OCI-LY7 (cell line): Measurements from ENCODE around the gene SCLY.

Experiments
- EZH2phosphoT487 ChIP-seq: fragments of 200-600 bp; sonication (generic); IDR thresholded peaks from 2 replicates; pipeline ENCODE4 v1.6.1; 2018; ENCODE audit warnings: low read depth, borderline replicate concordance, mild to moderate bottlenecking, mixed run types, antibody characterized with exemption, low read length, moderate library complexity, mixed read lengths
- TF ChIP-seq, protein P1 (sequence below): fragments of 200-600 bp; sonication (generic); conservative IDR thresholded peaks from 2 replicates; pipeline ENCODE4 v1.5.1; 2014; ENCODE audit warnings: mild to moderate bottlenecking, antibody characterized with exemption, low read length, moderate library complexity, mixed read lengths

DNA sequence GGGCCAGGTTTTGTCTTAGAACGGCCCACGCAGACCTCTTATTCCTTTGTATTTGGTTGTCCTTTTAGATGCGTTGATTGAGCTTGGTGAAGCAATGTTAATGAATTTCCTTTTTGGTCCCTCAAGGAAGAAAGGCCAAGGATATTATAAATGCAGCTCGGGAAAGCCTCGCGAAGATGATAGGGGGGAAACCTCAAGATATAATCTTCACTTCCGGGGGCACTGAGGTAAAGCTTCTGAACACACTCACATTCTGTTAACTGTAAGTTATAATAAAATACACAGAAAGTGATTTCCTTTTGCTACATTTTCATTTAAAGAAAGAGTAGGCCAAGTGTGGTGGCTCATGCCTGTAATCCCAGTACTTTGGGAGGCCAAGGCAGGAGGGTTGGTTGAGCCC is 7.1 kb downstream of the SCLY start:
- TF ChIP-seq, protein P1, sequence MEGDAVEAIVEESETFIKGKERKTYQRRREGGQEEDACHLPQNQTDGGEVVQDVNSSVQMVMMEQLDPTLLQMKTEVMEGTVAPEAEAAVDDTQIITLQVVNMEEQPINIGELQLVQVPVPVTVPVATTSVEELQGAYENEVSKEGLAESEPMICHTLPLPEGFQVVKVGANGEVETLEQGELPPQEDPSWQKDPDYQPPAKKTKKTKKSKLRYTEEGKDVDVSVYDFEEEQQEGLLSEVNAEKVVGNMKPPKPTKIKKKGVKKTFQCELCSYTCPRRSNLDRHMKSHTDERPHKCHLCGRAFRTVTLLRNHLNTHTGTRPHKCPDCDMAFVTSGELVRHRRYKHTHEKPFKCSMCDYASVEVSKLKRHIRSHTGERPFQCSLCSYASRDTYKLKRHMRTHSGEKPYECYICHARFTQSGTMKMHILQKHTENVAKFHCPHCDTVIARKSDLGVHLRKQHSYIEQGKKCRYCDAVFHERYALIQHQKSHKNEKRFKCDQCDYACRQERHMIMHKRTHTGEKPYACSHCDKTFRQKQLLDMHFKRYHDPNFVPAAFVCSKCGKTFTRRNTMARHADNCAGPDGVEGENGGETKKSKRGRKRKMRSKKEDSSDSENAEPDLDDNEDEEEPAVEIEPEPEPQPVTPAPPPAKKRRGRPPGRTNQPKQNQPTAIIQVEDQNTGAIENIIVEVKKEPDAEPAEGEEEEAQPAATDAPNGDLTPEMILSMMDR = no peak
- TF ChIP-seq EZH2phosphoT487 = no peak
